ENCODE results near the gene ERBB2. TPM values are rescaled to one million over a fixed set of nuclear protein-coding genes. Genes with fewer than 3 reads are reported as not detected.

ERBB2 gene
- total and polyA plus RNA-seq, 2 donors from 2014 or later, result 76.5 to 186 TPM

- no peak for FAIRE-seq
- H3K27me3 ChIP-seq (ENCODE audit: control insufficient read depth, insufficient read depth, low read length), result no peaks in the 10 kb centered on the region
- peaks cover 0 to 18% (median 14%) of the 10 kb centered on the region in 3 donors for H3K4me1 ChIP-seq (ENCODE audit: control insufficient read depth in 2 of 3, insufficient read depth in 2 of 3, low read depth in 1 of 3, low read length in 3 of 3)
- H3K9ac ChIP-seq (ENCODE audit: low read length in 3 of 3), result no peak overlapping the region
- peaks cover 0 to 12% (median 0%) of the 10 kb centered on the region in 3 donors for H3K36me3 ChIP-seq (ENCODE audit: control insufficient read depth in 2 of 3, insufficient read depth in 3 of 3, low read length in 3 of 3)
- DNase-seq, result no peak
- H3K27ac ChIP-seq (ENCODE audit: low read depth in 2 of 2, low read length in 2 of 2), result no peak overlapping the region
- intact Hi-C loops (cut with DNase I), result no loop called here
- H3K4me3 ChIP-seq (ENCODE audit: low read length in 3 of 3), result no peak overlapping the region
- no peak for TF ChIP-seq CTCF (IDR thresholded peaks at IDR 0.05; ENCODE audit: borderline replicate concordance, extremely low read depth, insufficient read depth)
- no peaks in the 10 kb centered on the region for H3K9me3 ChIP-seq (ENCODE audit: control insufficient read depth in 2 of 3, insufficient read depth in 1 of 3, low read length in 3 of 3)
These were observed 32.7 kb downstream of the ERBB2 start for GRCh38 chr17:39732586-39732985.

- Histone ChIP-seq H3K9me3 (ENCODE audit: control insufficient read depth in 2 of 3, insufficient read depth in 1 of 3, low read length in 3 of 3) (no peaks in the 10 kb centered on the region), H3K27ac (ENCODE audit: low read depth in 2 of 2, low read length in 2 of 2) (peak overlapping the region in 1 of 2 donors; percentile 96), H3K9ac (ENCODE audit: low read length in 3 of 3) (no peak overlapping the region), H3K4me3 (ENCODE audit: low read length in 3 of 3) (peak overlapping the region in 1 of 3 donors; percentile 17), H3K27me3 (ENCODE audit: control insufficient read depth, insufficient read depth, low read length) (no peaks in the 10 kb centered on the region), H3K4me1 (ENCODE audit: control insufficient read depth in 2 of 3, insufficient read depth in 2 of 3, low read depth in 1 of 3, low read length in 3 of 3) (peaks cover 0 to 8% (median 7%) of the 10 kb centered on the region in 3 donors), H3K36me3 (ENCODE audit: control insufficient read depth in 2 of 3, insufficient read depth in 3 of 3, low read length in 3 of 3) (no peaks in the 10 kb centered on the region)
- intact Hi-C loops (cut with DNase I), result no loop called here
- FAIRE-seq, result no peak
- no peak for DNase-seq
- no peak for TF ChIP-seq CTCF (IDR thresholded peaks at IDR 0.05; ENCODE audit: borderline replicate concordance, extremely low read depth, insufficient read depth)
These were observed 36.0 kb downstream of the ERBB2 start for GRCh38 chr17:39735882-39736281.

- intact Hi-C loops (cut with DNase I), result no loop called here
- no peak for TF ChIP-seq CTCF (IDR thresholded peaks at IDR 0.05; ENCODE audit: borderline replicate concordance, extremely low read depth, insufficient read depth)
- no peaks in the 10 kb centered on the region for H3K9me3 ChIP-seq (ENCODE audit: control insufficient read depth in 2 of 3, insufficient read depth in 1 of 3, low read length in 3 of 3)
- H3K4me1 ChIP-seq (ENCODE audit: control insufficient read depth in 2 of 3, insufficient read depth in 2 of 3, low read depth in 1 of 3, low read length in 3 of 3), result peaks cover 0 to 14% (median 7%) of the 10 kb centered on the region in 3 donors
- H3K4me3 ChIP-seq (ENCODE audit: low read length in 3 of 3), result peak overlapping the region in 1 of 3 donors; percentile 17
- peak overlapping the region; percentile 69 to 96 for H3K27ac ChIP-seq (ENCODE audit: low read depth in 2 of 2, low read length in 2 of 2)
- DNase-seq, result no peak
- H3K9ac ChIP-seq (ENCODE audit: low read length in 3 of 3), result peak overlapping the region in 1 of 3 donors; percentile 40
- no peak for FAIRE-seq
- H3K36me3 ChIP-seq (ENCODE audit: control insufficient read depth in 2 of 3, insufficient read depth in 3 of 3, low read length in 3 of 3), result no peaks in the 10 kb centered on the region
- no peaks in the 10 kb centered on the region for H3K27me3 ChIP-seq (ENCODE audit: control insufficient read depth, insufficient read depth, low read length)
These were observed 36.7 kb downstream of the ERBB2 start for GRCh38 chr17:39736319-39737165.

All from kidney (tissue), 14 donors.